Skin epidermis (tissue), 12 donors: ENCODE measurements around the gene SPINDOC.
"Not testable (repeated sequence)": the region's sequence is repeated elsewhere in the genome, so short reads cannot be mapped to it uniquely, and the experiment has no call there.

ENCODE experiments used
- H3K27ac ChIP-seq, 21 experiments: fragments of 200-600 bp; sonication (generic) in 11 of 21; one replicate each; pipeline ENCODE4 v1.5.0; 2020; ENCODE audit warnings: mild to moderate bottlenecking in 3 of 21, inconsistent platforms in 2 of 21, moderate library complexity in 2 of 21
- H3K4me3 ChIP-seq, 7 experiments: fragments of 200-600 bp; sonication (generic) in 2 of 7; one replicate each; pipeline ENCODE4 v1.5.0; 2020; ENCODE audit warnings: inconsistent platforms in 2 of 7, mild to moderate bottlenecking in 2 of 7, moderate library complexity in 1 of 7

SPINDOC gene, protein sequence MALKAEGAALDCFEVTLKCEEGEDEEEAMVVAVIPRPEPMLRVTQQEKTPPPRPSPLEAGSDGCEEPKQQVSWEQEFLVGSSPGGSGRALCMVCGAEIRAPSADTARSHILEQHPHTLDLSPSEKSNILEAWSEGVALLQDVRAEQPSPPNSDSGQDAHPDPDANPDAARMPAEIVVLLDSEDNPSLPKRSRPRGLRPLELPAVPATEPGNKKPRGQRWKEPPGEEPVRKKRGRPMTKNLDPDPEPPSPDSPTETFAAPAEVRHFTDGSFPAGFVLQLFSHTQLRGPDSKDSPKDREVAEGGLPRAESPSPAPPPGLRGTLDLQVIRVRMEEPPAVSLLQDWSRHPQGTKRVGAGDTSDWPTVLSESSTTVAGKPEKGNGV

DNA sequence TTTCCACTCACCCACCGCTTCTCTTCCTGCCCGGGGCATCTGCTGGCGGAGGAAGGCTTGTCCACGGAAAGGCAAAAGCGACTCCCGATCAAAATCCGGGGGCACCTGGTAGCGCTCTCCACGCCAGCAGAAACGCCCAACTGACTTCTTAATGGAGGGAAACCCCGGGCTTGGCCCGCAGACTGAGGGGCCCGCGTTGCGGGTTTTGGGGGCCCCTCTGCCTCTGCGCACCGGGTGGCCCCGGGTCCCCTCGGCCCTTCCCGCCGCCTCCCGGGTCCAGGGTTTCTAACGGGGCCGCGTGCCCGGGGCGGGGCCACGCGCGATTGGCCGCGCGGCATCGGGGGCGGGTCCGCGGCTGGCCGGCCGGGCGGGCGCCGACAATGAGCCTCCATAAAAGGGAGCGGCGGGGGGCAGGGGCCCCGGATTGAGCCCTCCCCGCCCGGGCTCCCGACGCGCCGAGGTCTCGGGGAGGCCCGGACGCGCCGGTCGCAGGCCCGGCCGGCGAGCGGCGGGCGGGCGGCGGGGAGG is at the start of gene SPINDOC:
Gene SPINDOC (plus strand): TSS at position 422 of the 528 bp plus-strand sequence. CDS start 231 bp downstream, outside the sequence.
- peak within 1 kb of the TSS; percentile 58 to 92 (median 86) for H3K4me3 ChIP-seq
- H3K27ac ChIP-seq, result peak within 1 kb of the TSS; percentile 34 to 87 (median 75)

DNA sequence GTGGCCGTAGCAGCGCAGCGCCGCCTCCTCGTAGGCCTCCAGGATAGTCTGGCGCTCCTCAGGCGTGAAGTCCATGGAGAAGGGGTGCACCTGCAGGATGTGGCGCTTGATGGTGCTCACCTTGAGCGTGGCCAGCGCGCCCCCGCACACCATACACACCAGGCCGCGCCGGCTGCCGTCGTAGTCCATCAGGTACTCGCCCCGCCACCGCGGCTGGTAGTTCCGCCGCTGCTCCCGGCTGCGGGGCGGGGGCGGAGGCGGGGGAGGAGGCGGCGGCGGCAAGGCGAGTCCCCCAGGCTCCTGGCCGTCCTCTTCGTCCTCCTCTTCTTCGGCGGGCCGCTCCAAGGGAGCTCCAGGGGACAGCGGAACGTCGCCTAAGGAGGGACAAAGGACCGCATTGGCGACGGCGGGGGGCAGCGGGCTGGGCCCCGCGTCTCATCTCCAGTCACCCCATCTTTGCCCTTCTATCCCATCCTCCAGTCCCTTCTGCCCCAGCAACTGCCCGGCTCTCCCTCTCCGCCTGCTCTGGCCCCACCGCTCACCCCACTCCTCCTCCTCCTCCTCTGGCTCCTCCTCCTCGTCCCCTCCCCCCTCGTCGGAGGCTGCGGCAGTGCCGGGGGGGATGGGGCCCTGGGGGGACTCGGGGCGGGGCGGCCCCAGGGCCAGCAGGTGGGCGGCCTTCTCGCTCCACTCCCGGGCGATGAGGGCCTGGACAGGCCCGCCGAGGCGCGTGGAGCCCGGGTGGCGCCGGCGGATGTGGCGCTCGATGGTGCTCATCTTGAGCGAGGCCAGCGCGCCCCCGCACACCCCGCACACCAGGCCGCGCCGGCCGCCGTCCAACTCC is 49.5 kb upstream of the SPINDOC start:
- peak overlapping the region in 1 of 21 experiments; percentile 63 for H3K27ac ChIP-seq

DNA sequence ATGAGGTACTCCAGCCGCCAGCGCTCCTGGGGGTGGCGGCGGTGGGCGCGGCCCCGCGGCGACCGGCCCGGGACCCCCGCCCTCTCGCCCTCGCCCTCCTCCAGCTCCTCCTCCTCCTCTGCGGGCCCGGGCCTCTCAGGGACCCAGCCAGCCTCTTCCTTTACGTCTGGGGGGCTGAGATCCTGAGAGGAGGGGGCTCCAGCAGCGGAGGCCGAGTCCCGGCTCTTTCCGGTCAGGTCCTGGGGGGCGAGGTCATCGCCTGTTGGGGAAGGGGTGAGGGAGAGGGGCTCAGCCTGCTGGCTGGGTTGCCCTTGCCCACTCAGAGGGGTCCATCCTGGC is 48.9 kb upstream of the SPINDOC start:
- H3K4me3 ChIP-seq, result no peak overlapping the region
- H3K27ac ChIP-seq, result no peak overlapping the region

More for the DNA sequence above, 49.5 kb upstream of the SPINDOC start:
- peak overlapping the region in 4 of 7 experiments; percentile 8 to 39 (median 20) for H3K4me3 ChIP-seq

DNA sequence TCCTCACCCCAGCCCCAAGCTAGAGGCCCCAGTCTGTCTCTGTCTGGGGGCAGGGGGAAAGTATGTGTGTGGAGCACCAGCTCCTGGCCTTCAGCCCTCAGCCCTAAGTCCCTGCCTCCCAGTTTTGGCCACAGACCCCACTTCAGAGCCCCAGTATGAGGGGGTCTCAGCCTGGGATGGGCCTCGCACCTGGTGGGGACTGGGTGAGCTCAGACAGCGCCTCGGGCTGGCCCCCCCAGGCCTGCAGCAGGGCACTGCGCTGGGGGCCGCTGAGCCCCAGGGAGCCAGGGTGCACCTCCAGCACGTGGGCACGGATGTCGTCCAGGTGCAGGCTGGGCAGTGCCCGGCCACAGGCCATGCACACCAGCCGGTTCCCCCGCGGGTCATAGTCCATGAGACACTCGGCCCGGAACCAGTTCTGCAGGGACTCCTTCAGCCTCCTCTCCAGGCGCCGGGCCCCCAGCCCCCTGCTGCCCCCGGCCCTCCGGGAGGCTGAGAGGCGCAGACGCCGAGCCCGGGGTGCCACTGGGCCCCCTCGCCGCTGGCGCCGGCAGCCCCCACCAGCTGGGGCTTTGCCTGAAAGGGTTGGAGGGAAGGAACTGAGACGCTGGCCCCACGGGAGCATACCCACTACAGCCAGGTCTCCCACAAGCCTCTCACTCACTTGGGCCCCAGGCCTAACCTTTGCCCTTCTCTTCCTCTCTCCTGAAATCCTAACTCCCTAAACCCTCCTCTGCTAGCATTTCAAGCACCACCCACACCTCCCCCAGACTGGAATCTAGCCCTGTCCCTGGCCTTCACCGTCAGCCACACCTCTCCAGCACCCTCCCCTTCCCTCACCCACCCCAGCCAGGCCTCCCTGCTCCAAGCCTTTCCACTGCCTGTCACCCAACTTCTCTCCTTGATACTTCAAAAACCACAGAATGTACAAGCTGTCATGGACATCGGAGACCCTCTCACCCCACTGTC is 48.3 kb upstream of the SPINDOC start:
- H3K27ac ChIP-seq, result peak overlapping the region in 3 of 21 experiments; percentile 7 to 32 (median 21)
- no peak overlapping the region for H3K4me3 ChIP-seq

DNA sequence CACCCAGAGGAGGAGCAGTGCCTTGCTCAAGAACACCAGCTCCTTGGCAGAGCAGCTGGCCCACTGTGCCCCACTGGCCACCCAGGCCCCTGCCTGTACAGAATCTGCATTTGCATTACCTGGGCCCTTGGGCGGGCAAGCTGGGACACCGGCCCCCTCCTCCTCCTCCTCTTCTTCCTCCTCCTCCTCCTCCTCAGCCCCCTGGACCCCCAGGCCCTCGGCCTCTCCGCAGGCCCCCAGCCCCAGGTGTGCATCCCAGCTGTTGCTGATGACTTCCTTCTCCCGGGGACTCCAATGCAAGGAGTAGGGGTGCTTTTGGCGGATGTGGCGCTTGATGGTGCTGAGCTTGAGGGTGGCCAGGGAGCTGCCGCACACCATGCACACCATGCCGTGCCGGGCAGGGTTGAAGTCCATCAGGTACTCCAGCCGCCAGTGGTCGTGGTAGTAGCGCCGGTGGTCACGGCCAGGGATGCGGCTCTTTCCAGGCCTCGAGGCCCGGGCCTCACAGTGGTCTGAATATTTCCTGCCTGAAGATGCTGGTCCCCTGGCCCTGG is 47.5 kb upstream of the SPINDOC start:
- no peak overlapping the region for H3K4me3 ChIP-seq

DNA sequence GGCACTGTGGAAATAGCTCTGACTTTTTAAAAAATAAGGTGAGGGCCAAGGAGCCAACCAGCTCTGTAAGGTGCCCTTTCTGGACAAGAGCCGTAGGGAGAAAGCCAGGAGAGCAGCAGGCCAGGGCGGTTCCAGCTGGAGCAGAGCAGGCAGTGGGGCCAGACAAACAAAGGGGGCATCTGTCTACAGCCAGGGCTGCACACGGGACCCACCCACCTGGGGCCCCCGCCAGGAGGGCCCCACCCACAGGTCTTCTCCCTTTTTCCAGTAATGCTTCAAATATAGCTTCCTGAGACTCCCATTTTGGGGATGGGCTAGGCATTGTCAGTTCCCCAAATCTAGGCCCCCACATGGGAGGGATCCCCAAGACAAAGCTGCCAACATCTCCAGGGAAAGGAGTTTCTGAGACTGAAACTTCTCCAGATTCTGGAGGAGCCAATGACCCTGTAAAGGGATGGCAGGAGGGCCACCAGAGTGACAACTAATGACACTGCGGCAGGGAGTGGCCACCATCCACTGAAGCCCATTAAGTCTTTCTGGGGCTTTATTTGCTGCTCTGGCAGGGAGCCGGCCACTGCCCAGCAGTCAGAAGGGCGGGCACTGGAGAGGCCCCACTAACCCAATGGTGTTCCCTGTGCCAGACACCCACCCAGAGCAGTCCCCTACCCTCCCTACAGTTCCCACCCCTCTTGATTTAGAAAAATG is 46.6 kb upstream of the SPINDOC start:
- peak overlapping the region in 7 of 21 experiments; percentile 13 to 89 (median 70) for H3K27ac ChIP-seq

More for the DNA sequence above, 47.5 kb upstream of the SPINDOC start:
- peak overlapping the region in 4 of 21 experiments; percentile 5 to 45 (median 22) for H3K27ac ChIP-seq

DNA sequence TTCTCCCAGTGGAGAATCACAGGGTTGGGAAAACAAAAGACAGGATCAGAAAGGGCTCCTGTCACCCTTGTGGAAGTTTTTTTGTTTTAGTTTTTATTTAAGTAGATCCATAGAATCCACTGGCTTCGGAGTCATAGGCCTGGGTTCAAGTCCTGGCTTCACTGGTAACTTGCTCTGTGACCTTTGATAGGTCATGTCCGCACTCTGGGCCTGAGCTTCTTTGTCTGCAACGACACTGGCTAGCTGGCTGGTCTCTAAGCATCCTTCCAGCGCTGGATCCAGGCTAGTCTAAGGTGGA is 46.0 kb upstream of the SPINDOC start:
- Histone ChIP-seq H3K4me3 (peak overlapping the region; percentile 62 to 87 (median 77)), H3K27ac (peak overlapping the region in 13 of 21 experiments; percentile 9 to 89 (median 81))

More for the DNA sequence above, 46.6 kb upstream of the SPINDOC start:
- H3K4me3 ChIP-seq, result peak overlapping the region in 2 of 7 experiments; percentile 73 to 87

DNA sequence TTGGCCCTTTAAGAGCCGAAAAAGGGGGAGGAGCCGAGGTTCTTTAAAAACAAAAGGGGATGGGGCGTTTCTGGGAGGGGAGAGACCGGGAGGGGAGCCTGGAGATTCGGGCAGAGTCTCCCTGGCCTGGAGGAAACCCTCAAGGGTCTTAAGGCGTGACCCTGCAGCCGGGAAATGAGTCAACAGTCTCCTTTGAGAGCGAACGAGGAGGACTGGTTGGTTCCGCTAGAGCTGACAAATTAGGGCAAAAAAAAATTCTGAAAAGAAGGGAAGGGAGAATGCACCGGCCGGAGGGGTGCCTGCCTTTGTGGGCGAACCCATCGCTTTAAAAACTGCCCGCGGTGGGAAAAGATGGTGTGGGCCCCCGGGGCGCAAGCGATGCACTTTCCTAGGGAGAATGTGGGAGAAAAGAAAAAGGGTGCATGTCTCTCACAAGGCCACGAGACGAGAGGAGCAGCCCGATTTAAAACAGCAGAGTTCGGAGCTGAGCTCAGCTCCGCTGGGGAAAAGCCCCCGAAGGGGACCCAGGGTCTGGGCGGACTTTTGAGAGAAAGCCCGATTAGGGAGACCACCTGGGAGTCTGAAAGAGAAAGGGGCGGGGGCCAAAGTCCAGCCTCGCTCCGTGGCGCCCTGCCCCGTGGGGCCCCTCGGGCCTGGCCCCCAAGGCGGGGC is 45.6 kb upstream of the SPINDOC start:
- H3K27ac ChIP-seq, result peak overlapping the region in 20 of 21 experiments; percentile 6 to 89 (median 77)
- peak overlapping the region; percentile 62 to 87 (median 77) for H3K4me3 ChIP-seq

DNA sequence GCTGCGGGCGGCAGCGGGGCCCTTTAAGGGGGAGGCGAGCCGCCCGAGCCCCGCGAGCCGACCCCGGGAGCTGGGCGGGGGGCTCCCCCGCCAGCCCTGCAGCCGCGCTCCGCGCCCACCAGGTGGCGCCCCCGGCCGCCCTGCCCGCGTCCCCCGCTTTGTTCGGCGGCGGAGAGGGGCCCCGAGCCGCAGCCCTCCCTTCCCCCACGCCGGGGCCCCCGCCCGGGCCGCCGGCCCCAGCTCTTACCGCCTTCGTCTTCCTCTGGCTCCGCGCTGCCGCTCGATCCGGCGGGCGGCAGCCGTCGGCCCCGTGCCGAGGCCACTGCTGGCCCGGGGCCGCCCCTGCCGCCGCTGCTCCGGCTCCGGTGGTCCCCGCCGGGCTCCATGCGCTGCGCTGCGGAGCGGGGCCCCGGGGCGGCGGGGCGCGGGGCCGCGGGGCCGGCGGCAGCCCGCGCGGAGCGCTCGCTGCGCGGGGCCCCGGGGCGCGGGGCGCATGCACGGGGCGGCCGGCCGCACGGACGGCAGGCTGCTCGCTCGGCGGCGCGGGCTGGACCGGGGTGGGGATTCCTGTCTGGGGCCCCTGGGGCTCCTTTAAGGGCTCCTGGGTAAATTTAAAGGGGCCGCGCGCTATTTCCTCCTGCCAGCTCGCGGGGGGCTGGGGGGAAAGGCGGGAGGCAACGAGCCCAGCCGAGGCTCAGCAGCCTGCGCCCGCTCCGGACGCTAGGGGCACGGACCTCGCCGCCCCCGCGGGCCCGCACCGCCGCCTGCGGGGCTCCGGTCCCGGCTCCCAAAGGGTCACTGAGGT is 44.8 kb upstream of the SPINDOC start, which contains the start of gene ZFTA:
Gene ZFTA (minus strand): TSS at position 539 of the 805 bp plus-strand sequence. CDS start 153 bp downstream, at position 386.
- peak within 1 kb of the TSS; percentile 62 to 87 (median 77) for H3K4me3 ChIP-seq

DNA sequence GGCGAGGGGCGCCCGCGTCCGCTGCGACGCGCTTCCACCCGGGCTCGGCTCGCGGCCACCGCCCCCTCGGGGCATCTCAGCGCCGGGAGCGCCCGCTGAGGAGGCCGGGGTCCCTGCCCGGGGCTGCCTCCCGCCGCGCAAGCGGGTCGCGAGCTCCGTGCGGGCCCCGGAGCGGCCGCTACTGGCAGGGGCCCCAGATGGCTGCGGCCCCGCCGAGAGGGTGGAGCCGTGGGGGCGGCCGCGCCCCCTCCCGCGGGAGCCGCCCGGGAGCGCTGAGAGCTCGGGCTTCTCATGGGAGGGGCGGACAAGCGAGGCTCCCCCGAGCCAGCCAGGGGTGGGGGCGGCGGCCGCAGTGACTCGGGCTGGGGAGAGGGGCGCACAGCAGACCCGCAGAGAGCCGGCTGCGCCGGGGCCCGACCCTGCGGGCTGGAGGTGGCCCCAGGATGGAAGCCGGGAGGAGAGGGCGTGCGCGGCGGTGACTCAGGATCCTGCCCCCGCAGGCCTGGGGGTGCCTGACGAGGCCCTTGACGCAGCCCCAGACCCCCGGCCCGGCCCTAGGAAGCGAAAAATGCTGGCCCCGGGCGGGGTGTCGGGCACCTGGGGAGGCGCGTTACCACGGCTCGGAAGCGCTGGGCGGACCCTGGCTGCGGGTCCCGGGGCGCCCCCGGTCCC is 44.1 kb upstream of the SPINDOC start:
- peak overlapping the region in 18 of 21 experiments; percentile 17 to 82 (median 70) for H3K27ac ChIP-seq
- peak overlapping the region; percentile 62 to 87 (median 77) for H3K4me3 ChIP-seq

More for the DNA sequence above, 44.8 kb upstream of the SPINDOC start, which contains the start of gene ZFTA:
- peak within 1 kb of the TSS; percentile 9 to 89 (median 79) for H3K27ac ChIP-seq

DNA sequence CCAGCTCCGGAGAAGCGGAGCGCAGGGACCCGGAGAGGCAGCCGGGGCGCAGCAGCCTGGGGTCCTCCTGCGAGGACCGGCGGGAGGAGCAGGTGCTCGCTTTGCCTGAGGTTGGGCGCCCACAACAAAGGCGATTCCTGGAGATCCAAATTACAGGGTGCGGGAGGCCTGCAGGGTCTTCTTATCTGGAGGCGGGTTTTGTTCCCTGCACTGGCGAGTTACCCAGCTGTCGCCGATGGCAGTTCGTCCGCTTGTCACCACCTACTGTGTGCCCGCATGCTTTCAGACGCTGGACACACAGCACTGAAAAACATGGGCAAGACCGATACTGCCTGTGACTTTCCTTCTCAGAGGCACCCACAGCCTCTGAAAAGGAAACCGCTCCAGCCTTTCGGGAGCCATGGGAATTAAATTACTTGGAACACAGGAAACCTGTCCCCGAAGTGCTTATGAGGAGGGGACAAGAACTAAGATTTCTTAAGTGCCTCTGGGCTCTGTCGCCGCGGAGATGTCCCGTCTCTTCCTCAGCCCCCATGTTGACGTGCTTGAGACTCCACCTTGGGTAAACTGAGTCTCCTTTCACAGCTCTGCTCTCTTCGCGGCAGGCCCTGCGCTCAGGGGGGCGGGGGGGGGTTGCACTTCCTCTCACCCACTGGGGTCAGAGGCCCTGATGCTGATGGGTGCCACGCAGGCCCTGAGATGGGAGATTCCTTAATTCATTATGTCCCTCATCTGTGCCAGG is 43.4 kb upstream of the SPINDOC start:
- H3K27ac ChIP-seq, result peak overlapping the region in 11 of 21 experiments; percentile 8 to 82 (median 75)
- peak overlapping the region; percentile 62 to 87 (median 77) for H3K4me3 ChIP-seq

DNA sequence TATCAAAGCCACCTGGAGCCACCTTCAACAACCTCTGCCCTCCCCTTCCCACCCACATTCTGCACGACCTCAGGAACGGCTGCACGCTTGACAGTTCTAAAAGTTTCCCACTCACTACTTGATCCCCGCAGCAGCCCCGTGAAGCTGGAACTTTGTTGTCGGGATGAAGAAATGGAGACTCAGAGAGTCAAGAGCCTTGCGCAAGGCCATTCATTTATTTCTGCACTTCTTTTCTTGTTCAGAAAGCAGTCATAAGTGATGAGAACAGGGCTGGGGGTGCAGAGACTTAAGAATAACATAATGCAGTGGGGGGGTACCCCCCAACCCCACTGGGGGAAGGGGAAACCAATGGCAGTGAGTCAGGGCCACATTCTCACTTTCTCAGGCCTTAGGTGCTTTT is 42.5 kb upstream of the SPINDOC start:
- H3K4me3 ChIP-seq, result no peak overlapping the region
- H3K27ac ChIP-seq, result no peak overlapping the region

DNA sequence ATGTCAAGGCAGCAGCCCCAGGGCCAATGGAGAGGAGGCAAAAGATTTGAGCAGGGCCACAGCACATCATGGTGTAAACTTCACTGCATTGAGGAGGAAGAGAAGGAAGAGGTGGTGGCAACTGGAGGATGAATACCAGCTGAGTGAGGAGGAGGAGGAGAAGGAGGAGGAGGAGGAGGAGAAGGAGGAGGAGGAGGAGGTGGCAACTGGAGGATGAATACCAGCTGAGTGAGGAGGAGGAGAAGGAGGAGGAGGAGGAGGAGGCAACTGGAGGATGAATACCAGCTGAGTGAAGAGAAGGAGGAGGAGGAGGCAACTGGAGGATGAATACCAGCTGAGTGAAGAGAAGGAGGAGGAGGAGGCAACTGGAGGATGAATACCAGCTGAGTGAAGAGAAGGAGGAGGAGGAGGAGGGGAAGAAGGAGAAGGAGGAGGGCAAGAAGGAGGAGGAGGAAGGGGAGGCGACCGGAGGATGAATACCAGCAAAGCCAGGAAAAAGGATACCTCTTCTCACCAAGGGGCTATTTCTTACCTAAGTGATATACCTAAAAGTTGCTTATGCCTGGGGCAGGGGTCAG is 41.4 kb upstream of the SPINDOC start:
- not testable (repeated sequence) for H3K4me3 ChIP-seq, H3K27ac ChIP-seq

DNA sequence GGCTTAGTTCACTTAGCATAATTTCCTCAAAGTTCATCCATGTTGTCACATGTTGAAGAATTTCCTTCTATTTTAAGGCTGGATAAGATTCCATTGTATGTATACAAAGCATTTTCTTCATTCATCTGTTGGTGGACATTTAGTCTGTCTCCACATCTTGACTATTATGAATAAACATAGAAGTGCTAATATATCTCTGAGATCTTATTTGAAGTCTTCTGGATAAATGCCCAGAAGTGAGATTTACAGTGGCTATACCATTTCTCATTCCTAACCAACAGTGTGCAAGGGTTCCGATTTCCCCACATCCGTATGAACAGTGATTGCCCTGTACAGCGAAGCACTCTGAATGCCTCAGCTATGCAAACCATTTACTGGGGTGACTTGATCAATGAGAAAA is 38.1 kb upstream of the SPINDOC start:
- Histone ChIP-seq H3K27ac (no peak overlapping the region), H3K4me3 (no peak overlapping the region)

DNA sequence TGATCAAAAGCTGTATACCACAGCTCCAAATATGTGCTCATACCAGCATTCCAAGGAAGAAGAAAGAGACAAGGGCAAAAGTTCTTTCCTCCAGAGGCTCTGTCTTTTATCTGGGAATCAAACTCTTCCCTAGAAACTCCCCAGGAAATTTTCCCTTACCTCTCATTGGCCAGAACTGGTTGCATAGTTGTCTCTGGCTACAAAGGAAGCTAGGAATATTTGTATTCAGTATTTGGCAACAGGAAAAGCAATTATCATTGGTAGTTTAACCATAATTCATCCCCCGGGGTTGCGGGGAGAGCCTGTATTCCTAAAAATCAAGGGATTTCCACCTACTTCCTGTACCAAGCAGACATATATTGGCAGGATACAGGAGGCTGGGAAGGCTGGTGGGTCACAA is 34.2 kb upstream of the SPINDOC start:
- Histone ChIP-seq H3K4me3 (no peak overlapping the region), H3K27ac (no peak overlapping the region)
